GM19238 (cell line): ENCODE measurements around the gene AKAP13.

Experiments
- DNase-seq: peaks from one replicate; pipeline ENCODE4 v3.0.0; 2011; ENCODE audit warnings: low spot score; ENCODE audit not compliant: insufficient read length

The AKAP13 gene

DNA sequence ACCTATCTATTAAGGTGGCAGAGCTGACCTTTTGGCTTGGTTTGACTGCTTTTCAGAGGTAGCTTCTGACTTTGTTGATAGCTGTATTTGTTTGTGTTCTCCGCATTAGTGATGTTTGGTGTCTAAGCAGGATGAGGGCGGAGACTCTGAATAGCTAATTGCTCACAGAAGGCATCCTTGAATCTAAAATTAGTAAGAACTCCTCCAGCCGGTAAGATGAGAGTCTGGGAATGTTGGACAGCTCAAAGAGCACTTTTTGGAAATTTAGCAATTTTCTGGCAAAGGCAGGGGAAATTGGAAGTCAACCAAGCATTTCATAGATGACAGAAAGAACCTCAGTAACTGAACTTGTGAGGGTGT, 240.3 kb downstream of the AKAP13 start:
- DNase-seq = no peak

DNA sequence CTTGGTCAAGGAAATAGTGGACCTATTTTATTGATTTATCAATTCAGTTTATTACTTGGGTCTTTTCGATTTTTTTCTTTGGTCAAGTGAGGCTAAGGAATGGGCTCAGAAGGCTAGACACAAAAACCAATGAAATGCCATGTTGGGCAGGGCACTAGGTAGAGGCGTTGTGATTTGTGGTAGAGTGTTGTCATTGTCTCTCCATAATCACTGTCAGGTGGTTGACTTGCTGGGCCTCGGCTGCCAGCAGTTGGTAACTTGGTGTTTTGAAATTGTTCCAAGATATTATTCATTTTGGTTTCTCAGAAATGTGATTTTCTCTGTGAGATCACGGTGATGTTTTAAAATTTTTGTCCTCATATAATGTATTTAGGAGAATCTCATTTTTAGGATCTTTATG, 240.7 kb downstream of the AKAP13 start:
- no peak for DNase-seq

DNA sequence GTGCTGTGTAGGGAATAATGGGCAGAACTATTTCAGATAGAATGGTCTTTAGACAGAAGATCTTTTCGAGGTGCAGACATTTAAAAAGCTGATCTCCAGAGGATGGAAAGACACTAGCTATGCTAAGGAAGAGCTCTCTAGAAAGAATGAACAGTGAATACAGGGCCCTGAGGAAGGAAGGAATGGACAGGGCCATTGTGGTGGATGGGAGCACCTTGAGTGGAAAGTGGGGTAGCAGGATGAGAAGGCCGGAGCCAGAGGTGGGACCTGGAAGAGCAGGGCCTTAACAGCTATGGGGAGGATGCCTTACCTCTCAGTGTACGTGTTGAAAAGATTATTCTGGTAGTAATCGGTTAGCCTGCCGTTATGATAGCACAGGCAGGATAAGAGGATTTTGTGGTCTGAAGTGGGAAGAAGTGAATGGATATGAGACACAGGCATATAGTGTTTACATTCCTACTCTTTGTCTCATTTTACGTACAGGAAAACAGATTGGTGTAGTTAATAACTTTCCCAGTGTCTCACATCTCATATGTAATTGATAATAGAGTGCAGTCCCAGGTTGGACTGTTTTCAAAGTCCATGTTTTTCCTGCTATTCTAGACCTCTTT, 241.9 kb downstream of the AKAP13 start:
- no peak for DNase-seq

DNA sequence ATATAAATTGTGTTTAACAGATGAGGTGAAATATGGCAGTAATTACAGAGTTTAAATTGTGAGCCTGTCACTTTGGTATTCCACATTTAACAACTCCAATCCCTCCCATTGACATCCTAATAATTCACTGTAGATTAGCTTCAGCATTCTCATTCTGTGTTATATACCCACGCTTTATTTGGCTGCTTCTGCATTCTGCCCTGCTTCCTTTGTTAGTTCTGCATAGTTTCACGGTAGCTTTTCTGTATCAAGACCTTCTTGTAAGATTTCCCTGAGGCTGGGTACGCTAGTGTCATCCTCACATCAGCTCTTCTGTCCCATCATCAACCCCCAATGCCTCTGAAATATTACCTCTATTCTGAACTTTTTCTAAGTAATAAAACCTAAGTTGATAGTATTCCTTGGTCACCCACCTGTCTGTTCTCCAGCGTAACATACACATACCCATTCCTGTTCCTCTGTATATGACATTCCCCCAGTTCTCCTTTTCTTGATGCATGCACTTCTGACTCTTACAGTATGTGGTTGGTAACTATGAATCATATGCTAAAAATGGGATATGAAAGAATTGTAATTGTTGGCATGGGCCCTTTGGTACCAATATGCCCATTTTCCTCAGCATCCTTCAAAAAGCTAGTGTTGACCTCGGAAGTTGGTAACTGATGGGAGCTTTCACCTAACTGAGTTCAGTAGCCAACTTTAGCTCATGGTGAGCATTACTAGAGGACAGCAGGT, 243.1 kb downstream of the AKAP13 start:
- DNase-seq = no peak

DNA sequence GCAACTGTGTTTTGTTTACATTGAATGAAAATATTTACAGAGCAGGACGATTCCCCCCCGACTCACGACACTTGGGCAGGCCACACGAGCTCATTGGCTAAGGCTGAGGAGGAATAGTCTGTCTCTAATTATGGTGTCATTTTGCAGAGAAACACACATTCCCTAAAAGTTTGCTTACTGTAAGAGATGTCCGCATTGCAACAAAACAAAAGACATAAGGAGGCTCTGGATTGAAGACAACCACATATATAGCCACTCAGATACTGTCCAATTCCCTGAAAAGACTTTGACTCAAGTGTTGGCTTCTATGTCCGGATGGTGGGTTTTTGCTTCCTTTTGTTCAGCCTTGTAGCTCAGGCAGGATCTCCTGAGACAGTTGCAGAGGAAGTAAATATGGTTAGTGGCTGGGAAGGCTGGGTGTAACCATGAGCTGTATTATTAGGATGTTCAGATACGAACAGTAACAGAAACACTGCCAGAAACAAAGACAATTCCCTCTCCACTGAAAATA, 243.9 kb downstream of the AKAP13 start:
- no peak for DNase-seq

DNA sequence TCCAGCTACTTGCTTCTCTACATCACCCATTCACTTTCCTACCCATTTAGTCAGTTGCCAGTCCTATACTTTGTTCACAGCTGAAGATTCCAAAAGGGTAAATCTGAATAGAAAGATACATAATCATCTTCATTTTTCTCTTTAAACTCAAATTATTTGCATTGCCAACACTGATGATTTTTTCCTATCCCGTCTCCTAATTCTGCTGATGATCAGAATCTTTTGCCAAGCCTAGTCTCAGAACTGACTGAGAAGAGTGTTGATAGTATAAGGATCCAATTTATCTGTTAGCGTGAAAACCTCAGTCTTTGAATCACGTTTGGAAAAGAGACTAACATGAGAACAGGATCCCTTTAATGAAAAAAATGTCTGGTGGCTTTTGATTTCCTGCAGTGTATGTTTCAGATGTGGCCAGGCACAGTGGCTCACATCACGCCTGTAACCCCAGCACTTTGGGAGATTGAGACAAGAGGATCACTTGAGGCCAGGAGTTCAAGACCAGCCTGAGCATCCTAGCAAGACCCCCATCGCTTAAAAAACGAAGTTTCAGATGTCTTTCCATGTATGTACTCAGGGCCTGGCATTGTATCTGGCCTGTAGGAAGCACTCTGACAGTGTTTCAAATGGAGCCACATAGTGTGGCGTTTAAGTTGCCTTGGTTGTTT, 244.9 kb downstream of the AKAP13 start:
- no peak for DNase-seq

DNA sequence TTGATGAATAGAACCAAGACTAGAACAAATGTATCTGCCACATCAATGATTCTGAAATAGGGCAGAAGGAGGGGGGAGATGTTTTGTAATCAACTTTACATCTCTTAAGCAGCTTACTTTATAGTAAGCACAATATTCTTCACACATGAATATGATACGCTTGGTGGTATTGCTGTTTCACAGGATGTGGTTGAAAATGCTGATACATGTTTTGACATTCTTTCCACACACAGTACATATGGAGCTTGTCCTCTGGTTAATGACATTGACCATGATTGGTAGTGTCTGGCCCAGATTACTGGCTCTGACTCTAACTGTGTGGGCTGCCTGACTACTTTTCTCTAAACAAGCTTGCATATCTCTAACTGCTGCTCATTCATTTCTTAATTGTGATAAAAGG, 245.5 kb downstream of the AKAP13 start:
- DNase-seq = no peak

DNA sequence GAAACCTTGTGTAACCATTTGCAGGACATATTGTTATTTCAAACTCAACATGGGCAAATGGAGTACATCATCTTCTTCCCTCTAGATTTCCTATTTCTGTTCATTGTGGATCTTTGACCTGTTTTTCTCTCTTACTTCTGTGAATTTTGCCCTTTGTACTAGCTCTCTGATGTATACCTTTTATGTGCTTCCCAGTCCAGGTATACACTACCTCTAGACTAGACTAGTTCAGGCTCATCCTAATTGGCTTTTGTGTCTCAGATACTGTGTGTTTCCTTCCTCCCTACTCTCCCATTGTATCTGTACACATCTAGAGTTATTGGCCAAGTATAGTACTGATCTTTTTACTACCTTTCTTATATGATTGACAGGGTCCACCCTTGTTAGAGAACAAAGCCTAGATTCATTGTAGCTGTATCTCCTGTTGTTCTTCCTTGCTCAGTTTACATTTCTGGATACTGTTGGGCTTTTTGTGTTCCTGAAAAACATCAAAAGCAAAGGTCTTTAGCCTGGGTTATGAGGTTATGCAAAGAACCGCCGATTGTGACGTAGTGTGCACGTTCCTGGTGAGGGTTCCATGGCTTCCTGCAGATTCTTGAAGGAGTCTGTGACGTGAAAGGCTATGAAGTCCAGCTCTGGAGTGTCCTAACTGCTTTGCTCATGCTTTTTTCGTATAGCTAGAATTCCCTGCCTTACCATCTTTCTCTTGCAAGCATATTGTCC, 247.0 kb downstream of the AKAP13 start:
- no peak for DNase-seq

DNA sequence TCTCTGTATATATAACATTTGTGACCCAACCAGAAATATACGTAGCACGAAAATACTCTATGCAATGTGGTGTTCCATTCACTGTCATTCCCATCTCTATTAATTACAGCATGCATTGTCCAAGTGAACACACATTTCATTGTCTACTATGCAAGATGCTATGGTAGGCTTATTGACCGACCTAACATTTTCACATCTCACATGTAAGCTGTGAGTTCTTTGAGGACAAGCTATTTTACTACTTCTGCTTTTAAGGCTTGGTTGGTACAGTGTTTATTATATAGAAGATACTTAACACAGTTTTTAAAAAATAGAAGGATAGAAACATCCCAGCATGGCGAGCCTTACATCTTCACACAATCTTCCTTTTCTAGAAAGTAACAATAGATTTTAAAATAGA, 249.9 kb downstream of the AKAP13 start:
- DNase-seq = no peak

DNA sequence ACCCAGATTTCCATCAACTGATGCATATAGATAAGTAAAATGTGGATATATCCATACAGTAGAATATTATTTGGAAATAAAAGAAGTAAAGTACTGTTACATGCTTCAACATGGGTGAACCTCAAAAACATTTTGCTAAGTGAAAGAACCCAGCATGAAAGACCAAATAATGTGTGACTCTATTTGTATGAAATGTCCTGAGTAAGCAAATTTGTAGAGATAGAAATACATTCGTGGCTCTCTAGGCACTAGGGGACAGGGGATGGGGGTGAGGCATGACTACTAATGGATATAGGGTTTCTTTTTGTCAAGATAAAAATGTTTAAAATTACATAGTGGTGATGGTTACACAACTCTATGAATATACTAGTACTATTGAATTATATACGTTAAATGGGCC, 250.6 kb downstream of the AKAP13 start:
- DNase-seq = no peak

DNA sequence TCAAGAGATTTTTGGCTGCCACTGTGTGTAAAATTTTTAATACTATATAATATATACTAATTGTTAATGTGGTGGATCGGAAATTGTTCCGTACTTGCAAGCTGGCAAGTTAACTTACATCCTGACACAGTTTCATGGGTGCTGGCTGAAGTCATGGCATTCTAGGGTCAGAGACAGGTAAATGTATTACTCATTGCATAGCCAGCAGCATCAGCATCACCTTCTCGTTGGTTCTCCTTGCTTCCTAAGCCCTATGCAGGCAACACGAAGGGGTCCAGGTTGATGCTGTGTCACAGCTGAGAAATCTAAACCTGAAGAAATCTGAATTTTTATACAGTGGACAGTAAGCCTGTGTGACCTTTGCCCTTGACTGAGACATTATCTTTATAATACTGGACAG, 251.6 kb downstream of the AKAP13 start:
- no peak for DNase-seq

DNA sequence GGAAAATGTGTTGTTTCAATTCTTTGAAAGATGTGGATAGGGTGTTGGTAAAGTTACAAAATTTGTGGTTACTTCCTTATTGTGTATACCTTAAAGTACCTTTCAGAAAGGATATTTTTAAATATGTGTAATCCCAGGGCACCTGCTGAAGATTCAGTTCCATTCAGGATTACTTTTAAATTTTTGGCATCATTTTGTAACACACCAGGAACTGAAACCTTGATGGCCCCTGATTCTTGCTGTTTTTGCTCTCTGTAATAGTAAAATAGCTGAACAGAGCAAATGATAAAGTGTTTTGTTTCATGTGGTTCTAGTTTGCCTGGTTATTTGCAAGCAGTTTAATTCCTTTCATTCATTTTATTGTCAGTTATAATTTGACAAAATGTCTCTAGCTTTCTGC, 253.5 kb downstream of the AKAP13 start:
- no peak for DNase-seq

DNA sequence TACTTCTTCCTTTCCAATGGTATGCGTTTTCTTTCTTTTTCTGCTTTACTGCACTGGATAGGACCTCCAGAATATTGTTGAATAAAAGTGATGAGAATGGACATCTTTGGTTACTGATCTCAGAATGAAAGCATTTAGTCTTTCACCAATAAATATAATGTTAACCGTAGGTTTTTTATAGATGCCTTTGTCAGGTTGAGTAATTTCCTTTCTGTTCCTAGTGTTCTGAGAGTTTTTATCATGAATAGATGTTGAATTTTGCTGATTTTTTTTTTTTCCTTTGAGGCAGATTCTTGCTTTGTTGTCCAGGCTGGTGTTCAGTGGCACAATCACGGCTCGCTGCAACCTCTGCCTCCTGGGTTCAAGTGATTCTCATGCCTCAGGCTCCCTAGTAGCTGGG, 255.9 kb downstream of the AKAP13 start:
- DNase-seq = no peak

DNA sequence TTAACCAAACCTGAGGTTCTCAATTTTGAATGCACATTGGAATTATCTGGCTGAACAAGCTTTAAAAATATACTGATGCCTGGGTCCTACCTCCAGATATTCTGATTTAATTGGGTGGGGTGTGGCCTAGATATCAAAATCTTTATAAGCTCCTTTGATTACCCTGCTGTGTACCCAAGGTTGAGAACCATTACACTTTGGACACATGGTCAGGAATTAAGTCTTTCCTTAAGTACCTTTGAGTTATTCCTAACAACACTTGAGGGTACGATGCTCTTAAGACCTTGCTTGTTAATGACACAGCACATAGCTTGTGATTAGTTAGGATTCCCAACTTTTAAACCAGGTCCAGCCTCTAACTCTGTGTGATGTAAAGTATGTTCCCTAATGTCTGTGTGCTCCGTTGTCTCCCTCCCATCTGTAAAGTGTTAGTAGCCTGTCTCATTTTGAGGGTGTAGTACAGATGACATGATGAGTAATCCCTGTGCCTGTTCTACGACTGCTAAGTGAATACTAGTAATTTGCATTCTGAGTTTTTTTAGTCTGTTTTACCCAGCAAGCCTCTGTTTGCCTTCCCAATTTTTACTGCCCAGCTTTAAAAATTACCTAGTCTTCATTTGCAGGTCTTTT, 259.5 kb downstream of the AKAP13 start:
- DNase-seq = no peak

DNA sequence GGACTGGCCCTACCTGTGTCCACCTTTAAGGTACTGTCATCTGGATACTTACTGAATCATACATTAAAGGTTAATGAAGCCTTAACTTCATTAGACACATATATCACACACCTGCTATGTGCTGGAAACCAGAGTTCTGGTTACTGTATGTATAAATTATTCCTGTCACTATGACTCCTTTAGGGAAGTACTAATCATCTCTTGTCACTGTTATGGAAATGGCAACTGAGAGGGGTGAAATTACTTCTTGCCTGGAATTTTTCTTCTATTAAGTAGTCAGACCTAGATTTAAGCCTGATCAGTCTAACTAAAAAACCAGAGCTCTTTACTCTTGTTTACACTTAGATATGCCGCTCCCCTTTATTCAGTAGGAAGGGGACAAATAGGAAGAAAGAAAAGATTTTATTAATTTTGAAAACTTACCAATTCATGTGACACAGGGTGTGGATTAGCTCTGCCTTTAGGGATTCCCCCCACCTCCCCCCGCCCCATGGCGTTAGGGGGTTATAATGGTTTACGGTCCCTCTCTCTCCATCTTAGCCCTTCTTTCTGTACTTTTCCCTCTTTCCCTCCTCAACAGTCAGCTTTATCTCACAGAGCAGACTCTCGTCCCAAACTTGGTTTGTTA, 261.8 kb downstream of the AKAP13 start:
- DNase-seq = no peak

DNA sequence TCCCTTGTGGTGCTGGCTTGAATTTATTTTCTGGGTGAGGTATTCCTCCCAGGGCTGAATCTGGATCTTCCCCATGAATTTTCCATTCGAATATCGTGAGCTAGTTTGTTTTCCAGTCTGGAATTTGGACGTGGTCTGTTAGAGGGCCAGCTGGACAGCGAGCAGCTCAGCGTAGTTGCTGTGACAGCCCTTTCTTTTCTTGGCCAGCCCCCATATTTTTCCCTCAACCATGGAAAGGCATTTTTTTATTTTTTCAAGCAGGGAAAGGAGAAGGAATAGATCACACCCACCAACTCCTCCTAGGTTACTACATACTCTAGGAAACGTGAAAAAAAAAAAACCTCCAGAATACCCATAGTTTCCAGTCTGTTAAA, 262.3 kb downstream of the AKAP13 start:
- DNase-seq = no peak

DNA sequence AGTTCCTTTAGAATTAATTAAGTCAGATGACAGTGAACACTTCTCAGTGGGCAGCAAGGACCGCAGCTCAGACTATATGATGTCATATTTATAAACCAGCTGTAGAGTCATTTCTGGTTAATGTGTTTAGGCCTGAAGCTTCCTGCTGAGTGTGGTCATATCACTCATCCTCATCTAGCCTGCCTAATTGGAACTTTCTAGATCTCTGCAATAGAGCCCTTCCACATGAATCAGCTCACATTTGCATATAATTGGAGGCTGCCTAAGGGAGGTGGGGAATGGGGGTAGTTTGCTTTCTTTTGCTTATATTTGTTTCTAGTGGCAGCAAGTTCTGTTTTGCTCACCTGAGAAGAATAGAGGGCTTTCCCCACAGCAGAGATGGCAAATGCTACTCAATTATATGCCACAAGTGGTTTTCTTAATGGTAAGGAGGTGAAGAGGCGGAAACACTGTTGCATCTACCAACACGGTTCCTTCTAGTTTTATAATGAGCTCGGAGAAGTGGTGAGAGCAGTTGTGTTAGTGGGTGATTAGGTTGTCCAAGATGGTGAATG, 266.2 kb downstream of the AKAP13 start:
- no peak for DNase-seq

DNA sequence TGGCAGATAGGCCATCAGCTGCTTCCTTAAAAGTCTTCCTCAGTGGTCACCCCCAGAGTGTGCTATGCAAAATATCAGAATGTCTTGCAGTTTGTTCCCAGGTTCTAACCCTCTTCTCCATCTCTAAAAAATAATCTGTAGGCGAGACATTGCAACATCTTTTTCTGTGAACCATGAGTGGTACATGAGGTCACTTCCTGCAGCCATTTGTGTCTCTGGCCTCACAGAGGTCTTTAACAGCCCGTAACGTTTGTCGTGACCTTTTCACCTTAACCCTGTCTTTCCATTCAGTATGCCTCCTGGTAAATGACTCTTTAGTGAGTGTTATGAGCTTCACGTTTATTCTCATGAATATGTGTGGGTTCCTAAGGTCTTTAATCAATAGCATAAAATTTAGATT, 269.0 kb downstream of the AKAP13 start:
- no peak for DNase-seq

DNA sequence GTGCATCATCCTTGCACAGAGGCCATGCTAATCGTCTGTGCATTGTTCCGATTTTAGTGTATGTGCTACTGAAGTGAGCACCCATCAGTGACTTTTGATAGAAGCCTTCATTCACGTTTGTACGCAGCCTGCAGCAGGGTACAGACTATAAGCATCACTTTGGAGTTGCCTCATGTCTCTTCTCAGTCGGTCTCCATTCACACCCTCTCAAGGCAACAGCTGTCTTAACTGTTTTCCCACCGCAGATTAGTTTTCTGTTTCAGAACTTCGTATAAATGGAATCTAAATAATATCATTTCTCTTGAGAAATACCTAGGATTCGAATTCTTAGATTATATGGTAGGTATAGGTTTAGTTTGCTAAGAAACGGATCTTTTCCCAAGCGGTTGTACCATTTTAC, 271.1 kb downstream of the AKAP13 start:
- no peak for DNase-seq

DNA sequence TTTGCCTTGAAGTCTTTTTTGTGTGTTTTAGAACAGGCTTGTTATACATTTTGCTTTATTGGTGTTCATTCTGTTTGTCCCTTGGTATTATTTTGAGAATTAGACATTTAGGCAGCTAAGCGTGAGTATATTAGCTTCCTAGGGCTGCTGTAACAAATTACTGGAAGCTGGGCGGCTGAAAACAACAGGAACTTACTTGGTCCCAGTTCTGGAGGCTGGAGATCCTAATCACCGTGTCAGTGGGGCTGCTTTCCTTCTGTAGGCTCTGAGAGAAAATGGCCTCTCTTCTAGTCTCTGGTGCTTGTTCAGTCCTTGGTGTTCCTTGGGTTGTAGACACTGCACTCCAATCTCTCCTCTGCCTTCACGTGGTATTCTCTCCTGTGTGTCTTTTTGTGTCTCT, 272.1 kb downstream of the AKAP13 start:
- no peak for DNase-seq

DNA sequence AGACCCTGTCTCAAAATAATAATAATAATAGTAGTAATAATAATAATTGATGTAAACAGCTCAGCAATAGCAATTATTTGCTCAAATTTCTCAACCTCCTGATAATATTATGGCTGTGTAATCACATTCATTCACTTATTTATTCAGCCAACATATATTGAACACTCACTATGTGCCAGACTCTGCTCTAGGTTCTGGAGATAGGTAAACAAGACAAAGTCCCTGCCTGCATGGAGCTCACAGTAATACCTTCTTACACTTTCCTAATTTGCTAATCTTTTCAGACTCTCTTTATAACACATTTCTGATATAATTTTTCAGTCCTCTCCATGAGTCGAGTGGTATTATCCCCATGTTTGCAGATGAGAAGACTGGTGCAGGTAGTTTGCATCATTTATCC, 276.7 kb downstream of the AKAP13 start:
- no peak for DNase-seq
